LNCaP clone FGC (cell line): ENCODE measurements around the gene DBNDD2.

ENCODE experiments used
- DNase-seq: peaks from one replicate; pipeline ENCODE4 v3.0.0-alpha.2; 2011; ENCODE audit warnings: low read depth
- H3K4me3 ChIP-seq: 2 replicates; pipeline ENCODE4 v1.5.1; 2011; ENCODE audit warnings: mild to moderate bottlenecking, low read depth, low read length, control low read depth
- CTCF ChIP-seq: IDR thresholded peaks from 2 replicates; pipeline ENCODE4 v1.5.1; 2012; ENCODE audit warnings: mild to moderate bottlenecking; ENCODE audit not compliant: control insufficient read depth, insufficient read depth; ENCODE audit errors: extremely low read depth

Gene DBNDD2

GRCh38 chr20:45394221-45395113 is 13.6 kb upstream of the DBNDD2 start:
- no peak for TF ChIP-seq CTCF
- no peak for DNase-seq
- no peak overlapping the region for H3K4me3 ChIP-seq

DNA sequence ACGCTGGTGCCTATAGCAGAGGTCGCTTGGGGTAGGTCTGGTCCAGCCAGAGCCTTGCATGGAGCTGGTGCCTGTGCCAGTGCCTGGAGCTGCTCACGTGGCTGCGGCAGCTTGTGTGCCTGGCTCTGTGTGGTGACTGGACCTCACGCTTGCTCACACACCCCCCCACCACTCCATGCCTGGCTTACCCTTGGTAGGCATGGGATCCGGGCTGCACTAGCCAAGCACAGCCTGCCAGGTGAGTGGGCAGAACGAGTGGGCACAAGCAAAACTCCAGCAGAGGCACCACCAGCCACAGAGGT is 13.0 kb upstream of the DBNDD2 start:
- no peak for TF ChIP-seq CTCF
- DNase-seq = no peak
- H3K4me3 ChIP-seq = no peak overlapping the region

GRCh38 chr20:45399018-45399417 is 9.1 kb upstream of the DBNDD2 start:
- no peak overlapping the region for H3K4me3 ChIP-seq
- no peak for TF ChIP-seq CTCF
- no peak for DNase-seq

- no peak for TF ChIP-seq CTCF
- DNase-seq = no peak
- no peak overlapping the region for H3K4me3 ChIP-seq
Observed at GRCh38 chr20:45400346-45401031, 7.6 kb upstream of the DBNDD2 start.

- DNase-seq = no peak
- TF ChIP-seq CTCF = no peak
- H3K4me3 ChIP-seq = no peak overlapping the region
Observed at GRCh38 chr20:45402946-45403345, 5.1 kb upstream of the DBNDD2 start.

- DNase-seq = no peak
- TF ChIP-seq CTCF = no peak
Observed at GRCh38 chr20:45404438-45404837, 3.7 kb upstream of the DBNDD2 start.

More at GRCh38 chr20:45404438-45404837, 3.7 kb upstream of the DBNDD2 start:
- H3K4me3 ChIP-seq = no peak overlapping the region
